ENCODE measurements around the gene FRYL.

DNA sequence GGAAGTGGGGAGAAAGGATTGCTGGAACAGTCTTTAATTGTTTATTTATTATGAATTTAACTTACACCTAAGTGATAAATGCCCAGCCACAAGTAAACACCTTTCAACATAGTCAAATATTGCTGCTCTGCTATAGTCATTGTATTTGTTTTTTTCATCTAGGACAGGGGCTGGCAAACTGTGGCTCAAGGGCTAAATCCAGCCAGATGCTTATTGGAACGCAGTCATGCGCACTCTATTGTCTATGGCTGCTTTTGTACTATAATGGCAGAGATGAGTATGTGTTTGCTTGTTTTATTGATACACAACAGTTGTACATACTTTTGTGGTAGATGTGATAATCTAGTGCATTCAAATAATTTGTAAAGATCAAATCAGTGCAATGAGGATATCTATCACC lies 194.7 kb downstream of the FRYL start:
- TF ChIP-seq, protein P1, sequence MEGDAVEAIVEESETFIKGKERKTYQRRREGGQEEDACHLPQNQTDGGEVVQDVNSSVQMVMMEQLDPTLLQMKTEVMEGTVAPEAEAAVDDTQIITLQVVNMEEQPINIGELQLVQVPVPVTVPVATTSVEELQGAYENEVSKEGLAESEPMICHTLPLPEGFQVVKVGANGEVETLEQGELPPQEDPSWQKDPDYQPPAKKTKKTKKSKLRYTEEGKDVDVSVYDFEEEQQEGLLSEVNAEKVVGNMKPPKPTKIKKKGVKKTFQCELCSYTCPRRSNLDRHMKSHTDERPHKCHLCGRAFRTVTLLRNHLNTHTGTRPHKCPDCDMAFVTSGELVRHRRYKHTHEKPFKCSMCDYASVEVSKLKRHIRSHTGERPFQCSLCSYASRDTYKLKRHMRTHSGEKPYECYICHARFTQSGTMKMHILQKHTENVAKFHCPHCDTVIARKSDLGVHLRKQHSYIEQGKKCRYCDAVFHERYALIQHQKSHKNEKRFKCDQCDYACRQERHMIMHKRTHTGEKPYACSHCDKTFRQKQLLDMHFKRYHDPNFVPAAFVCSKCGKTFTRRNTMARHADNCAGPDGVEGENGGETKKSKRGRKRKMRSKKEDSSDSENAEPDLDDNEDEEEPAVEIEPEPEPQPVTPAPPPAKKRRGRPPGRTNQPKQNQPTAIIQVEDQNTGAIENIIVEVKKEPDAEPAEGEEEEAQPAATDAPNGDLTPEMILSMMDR (conservative IDR thresholded peaks at IDR 0.05; ENCODE audit: low read length) = no peak
- no peak for TF ChIP-seq EZH2phosphoT487 (IDR thresholded peaks at IDR 0.05; ENCODE audit: borderline replicate concordance)

Measured in Loucy (cell line).